Measurements from ENCODE around the gene STON1.

GRCh38 chr2:48567671-48568070, 37.7 kb downstream of the STON1 start:
- no peak for TF ChIP-seq GATA2 (IDR thresholded peaks at IDR 0.05; ENCODE audit: low read depth, low read length)
- TF ChIP-seq GATA3 (IDR thresholded peaks at IDR 0.05; ENCODE audit: low read depth, low read length): no peak
